Hematopoietic multipotent progenitor cell treated with erythropoietin and hydrocortisone succinate and interleukin-3 and kit ligand, for 6 days (in vitro differentiated cells): ENCODE data around the gene FALEC.
"Not testable (repeated sequence)": the region's sequence is repeated elsewhere in the genome, so short reads cannot be mapped to it uniquely, and the experiment has no call there.

Experiments
- DNase-seq: peaks from one replicate; pipeline ENCODE4 v3.0.0-alpha.2; 2015

The FALEC gene

GRCh38 chr1:150560576-150561253, 45.2 kb downstream of the FALEC start:
- DNase-seq, result peak; percentile 95

DNA sequence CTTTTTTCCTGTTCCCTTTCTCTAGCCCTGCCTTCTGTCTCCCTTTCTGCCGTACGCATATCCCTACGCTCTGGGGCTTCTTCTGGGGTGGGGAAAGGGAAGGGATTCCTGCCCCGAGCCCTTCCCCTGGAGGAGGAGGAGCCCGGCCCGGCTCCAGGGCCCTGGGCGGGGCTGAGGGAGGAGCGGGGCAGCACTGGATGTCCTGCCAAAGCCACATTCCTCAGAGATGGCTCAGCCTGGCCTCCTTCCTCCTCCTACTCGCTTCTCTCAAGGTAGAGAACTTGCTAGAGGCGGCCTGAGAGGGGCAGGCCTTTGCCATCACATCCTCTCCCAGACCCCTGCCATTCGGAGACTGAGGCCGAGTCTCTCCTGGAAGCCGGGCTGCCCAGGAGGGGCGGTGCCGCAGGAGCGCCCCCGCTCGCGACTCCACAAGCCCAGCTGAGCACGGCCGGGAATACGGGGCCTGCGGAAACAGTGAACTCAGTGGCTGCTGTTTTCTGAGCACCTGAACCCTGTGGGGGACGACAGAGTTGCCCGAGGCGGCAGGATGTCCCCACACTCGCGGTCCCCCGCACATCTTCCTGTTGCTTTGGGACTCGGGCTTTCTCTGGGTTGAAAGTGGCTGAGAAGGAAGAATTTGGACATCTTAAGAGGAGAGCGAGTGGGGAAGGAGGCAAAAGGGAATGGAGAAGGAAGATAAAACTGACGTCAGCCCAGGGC, 45.9 kb downstream of the FALEC start:
- peak; percentile 84 for DNase-seq

- peak; percentile 96 for DNase-seq
Observed at GRCh38 chr1:150561974-150562445, 46.5 kb downstream of the FALEC start.

GRCh38 chr1:150562446-150563339, 47.1 kb downstream of the FALEC start:
- DNase-seq, result peak; percentile 72

- DNase-seq, result peak; percentile 86
Observed at GRCh38 chr1:150563340-150564038, 47.9 kb downstream of the FALEC start.

DNA sequence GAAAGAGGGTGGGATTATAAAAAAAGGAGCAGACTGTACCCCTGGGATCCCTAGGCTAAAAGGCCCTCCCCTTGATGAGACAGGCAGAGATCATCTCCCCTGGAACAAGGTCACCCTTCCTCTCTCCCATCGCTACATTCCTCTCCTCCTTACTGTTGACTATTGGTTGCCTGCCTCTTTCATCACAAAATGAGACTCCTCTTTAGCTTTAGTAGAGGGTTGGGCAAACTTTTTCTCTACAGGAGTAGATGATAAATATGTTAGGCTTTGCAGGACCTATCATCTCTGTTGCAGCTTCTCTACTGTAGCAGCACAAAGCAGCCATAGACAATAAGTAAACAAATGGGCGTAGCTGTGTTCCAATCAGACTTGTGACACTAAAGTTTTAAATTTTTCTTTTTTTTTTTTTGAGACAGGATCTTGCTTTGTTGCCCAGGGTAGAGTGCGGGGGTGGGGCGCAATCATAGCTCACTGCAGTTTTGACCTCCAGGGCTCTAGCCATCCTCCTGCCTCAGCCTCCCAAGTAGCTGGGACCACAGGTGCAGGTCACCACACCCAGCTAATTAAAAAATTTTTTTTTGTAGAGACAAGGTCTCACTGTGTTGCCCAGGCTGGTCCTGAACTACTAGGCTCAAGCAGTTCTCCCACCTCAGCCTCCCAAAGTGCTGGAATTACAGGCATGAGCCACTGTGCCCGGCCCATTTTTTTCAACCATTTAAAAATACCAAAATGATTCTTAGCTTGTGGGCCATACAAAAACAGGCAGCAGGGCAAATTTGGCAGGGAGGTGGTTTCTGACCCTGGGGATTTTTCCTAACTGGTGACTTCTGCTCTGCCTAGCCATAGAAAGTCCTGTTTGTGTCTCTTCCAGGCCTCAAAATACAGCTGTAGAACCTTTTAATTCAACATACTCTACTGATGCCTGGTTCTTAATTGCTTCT, 48.8 kb downstream of the FALEC start:
- DNase-seq, result peak; percentile 44

DNA sequence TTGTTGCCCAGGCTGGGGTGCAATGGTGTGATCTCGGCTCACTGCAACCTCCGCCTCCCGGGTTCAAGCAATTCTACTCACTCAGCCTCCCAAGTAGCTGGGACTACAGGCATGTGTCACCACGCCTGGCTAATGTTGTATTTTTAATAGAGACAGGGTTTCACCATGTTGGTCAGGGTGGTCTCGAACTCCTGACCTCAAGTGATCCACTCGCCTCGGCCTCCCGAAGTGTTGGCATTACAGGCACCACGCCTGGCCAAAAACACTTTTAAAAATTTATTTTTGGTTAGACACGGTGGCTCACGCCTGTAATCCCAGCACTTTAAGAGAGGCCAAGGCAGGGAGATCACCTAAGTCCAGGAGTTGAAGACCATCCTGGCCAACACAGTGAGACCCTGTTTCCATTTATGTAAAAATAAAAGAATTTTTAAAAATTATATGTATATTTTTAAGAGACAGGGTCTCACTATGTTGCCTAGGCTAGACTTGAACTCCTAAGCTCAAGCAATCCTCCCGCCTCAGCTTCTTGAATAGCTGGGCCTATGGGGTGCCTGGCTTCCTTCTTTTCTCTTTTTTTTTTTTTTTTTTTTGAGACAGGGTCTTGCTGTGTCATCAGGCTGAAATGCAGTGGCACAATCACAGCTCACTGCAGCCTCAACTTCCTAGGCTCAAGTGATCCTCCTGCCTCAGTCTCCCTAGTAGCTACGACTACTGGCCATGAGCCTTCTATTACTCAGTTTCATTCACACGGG, 49.9 kb downstream of the FALEC start:
- DNase-seq, result not testable (repeated sequence)

DNA sequence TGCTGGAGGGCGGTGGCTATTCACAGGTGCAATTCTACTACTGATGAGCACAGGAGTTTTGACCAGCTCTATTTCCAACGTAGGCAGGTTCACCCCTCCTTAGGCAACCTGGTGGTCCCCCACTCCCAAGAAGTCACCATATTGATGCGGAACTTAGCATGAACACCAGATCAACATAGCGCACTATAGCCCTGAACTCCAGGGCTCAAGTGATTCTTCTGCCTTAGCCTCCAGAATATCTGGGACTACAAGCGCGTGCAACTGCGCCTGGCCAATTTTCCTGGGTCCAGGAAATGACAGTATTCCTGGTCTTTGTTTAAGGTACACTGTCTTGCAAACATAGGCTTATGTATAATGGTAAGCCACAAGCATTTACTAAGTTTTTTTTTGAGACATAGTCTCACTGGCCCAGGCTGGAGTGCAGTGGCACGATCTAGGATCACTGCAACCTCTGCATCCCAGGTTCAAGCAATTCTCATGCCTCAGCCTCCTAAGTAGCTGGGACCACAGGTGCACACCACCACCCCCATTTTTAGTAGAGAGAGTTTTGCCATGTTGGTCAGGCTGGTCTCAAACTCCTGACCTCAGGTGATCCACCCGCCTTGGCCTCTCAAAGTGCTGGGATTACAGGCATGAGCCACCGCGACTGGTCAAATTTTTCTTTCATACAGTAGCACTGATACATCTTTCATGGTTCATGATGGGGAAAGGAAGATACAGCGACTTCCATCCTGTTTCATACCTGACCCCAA, 51.2 kb downstream of the FALEC start:
- DNase-seq, result no peak

- DNase-seq, result peak; percentile 66
Observed at GRCh38 chr1:150567341-150567716, 51.8 kb downstream of the FALEC start.

DNA sequence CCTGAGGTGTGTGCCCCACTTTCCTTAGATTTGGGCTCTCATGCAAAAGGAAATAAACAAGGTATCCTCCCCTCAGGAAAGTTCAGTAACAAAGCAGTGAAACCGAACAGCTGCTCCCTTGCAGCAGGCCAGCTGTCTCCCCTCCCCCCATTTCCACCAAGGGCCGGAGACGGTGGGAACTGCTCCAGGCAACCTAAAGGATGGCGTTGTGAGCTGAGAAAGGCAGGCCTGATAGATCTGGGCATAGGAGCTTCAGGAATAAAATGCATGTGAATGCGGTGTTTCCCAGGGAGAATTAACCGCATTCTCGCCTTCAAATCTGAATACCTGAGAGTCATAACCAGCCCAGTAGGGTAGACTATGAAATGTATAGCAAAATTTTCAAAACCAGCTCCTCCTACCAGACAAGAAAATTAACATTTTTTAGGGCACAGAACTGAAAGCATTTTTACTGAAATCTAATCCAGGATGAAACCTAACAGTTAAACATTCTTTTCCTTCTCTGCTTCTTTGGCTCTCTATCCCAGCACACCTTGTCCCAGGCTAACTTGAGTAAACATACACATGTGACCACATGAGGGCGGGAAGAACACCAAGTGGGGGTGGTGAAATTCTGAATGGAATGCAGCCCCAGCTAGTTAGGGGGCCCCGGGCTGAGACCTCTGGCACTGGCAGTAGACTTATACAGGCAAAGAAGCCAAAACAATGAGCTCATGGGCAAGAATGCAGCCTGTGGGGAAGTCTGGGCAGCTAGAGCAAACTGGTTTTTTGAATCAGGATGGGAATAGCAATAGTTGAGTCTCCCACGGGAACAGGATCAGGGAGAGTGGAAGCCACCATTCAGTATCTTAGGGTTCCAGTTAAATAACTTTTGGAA, 52.4 kb downstream of the FALEC start:
- peak; percentile 50 for DNase-seq

DNA sequence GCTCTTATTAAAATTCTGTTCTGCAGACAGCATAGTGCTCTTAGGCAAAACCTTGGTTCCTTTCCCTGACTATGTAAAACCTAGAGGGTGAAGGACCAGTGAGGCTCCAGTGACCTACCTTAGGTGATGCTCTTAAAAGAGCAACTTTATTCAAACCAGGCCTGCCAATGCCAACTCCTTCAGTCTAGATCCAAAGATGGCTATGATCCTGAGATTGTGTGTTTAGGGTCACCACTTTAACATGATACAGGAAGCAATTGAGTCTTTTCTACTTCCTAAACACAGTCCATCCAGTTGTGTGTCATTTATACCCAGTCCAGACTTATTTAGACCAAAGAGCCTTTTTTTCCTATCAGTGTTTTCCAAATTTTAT, 53.0 kb downstream of the FALEC start:
- DNase-seq, result no peak

DNA sequence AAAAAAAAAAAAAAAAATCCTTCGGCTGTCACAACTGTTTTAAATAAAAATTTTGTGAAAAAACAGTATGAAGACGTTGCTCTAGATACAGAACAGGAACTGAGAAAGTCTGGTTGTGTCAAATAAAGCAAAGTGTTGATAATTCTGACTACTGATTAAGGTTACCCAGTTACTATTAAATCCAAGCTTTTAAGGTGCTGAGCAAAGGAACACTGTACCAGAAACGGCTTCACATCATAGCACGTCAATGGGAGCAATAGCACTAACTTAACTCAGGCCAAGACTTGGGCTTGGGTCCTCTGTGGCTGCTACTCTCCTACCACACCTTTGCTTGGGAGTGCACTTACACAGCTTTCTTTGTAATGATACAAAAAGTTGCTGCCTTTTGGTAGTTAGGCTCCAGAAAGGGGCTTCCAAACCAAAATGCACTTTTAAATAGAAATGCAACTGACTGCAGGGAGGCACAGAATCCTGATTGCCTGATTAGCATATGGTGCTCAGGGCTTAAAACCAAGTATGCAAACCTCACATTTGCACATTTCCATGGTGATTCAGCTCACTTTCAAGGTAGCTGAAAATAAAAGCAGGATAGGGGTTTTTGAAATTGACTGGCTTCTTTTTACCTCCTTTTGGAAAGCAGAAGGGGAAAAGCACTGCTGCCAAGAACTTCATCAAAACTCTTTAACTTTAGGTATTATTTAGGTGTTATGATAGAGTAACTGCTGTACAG, 57.5 kb downstream of the FALEC start:
- no peak for DNase-seq

- DNase-seq, result not testable (repeated sequence)
Observed at GRCh38 chr1:150573648-150574071, 58.1 kb downstream of the FALEC start.

GRCh38 chr1:150574260-150575071, 58.9 kb downstream of the FALEC start:
- no peak for DNase-seq

- DNase-seq, result no peak
Observed at GRCh38 chr1:150575072-150575489, 59.5 kb downstream of the FALEC start.

DNA sequence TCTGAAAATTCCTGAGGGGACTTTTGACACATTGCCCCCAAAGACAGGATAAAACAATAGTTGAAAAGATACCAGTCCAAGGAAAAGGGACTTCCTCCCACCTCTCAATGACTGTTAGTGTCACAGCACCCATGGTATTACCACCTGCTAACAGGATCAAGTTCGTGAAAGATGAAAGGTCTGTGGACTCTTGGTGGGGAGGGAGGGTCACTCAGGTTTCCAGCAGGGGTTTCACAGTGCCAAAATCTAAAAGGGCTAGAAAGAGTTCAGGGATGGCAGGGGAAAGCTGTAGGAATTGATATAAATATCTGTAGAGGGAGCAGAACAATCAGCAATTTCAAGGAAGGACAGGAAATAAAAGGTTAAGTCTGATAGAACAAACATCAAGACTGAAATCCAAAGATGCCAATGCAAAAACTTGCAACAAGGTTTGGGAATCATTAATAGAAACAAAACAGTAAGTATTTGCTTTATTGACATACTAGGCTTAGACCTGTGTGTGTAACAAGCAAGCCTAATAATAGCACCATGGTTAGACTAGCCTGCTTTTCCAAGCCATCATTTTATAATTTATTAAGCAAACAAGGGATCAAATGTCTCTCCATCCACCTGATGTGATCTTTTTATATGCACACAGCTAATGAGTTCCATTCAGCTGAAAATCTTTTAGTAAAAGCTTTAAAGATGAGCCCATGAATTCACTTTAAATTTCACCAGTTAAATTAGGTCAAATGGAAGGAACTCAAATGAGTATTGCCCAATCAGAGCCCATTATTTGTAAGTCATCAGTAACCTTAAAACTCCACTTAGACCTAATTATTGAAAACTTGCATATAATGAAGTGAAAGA, 60.2 kb downstream of the FALEC start:
- DNase-seq, result no peak

DNA sequence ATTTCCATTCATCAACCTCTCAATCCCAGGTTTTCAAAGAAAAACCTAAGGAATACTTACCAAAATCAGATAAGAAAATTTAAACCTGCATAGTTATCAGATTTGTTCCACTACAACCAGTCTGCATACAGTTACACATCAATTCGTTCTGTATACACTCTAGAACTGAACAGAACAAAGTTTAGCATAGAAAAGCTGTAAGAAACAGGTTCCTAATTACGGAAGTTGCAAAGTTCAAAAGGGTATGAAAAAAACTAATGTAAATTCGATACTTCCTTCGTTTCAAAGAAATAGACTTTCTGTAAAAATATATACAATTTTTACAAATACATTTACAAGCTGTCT, 60.8 kb downstream of the FALEC start:
- DNase-seq, result no peak
